Stimulated activated CD8-positive, alpha-beta memory T cell treated with anti-CD3 and anti-CD28 coated beads, Interleukin-2, amount 100 ng/mL, for 1 hour (primary cell): ENCODE measurements around the gene ANKMY1.

Source experiments
- DNase-seq, 2 donors: peaks; one replicate each; pipeline ENCODE4 v3.0.0-alpha.2; 2020; ENCODE audit warnings: low read depth in 2 of 2

Gene ANKMY1

GRCh38 chr2:240595381-240596079 lies 37.7 kb upstream of the ANKMY1 start:
- no peak for DNase-seq

- no peak for DNase-seq
These were observed 37.0 kb upstream of the ANKMY1 start for GRCh38 chr2:240594511-240595380.

- no peak for DNase-seq
These were observed 36.1 kb upstream of the ANKMY1 start for GRCh38 chr2:240593703-240594451.

- no peak for DNase-seq
These were observed 35.4 kb upstream of the ANKMY1 start for GRCh38 chr2:240593026-240593702.

- DNase-seq: no peak
These were observed 34.0 kb upstream of the ANKMY1 start for GRCh38 chr2:240591784-240592183.

GRCh38 chr2:240591226-240591625 lies 33.4 kb upstream of the ANKMY1 start:
- DNase-seq: no peak

GRCh38 chr2:240590681-240591111 lies 32.9 kb upstream of the ANKMY1 start:
- DNase-seq: no peak

- DNase-seq: no peak
These were observed 32.2 kb upstream of the ANKMY1 start for GRCh38 chr2:240589850-240590525.

- no peak for DNase-seq
These were observed 31.6 kb upstream of the ANKMY1 start for GRCh38 chr2:240589375-240589774.

GRCh38 chr2:240588669-240589068 lies 30.9 kb upstream of the ANKMY1 start:
- no peak for DNase-seq

GRCh38 chr2:240588006-240588655 lies 30.3 kb upstream of the ANKMY1 start:
- no peak for DNase-seq

- peak in 1 of 2 donors; percentile 27 for DNase-seq
These were observed 29.4 kb upstream of the ANKMY1 start for GRCh38 chr2:240586919-240587800.

- peak; percentile 95 for DNase-seq
These were observed 28.6 kb upstream of the ANKMY1 start, which contains the start of gene CAPN10 for GRCh38 chr2:240586198-240586918. Gene CAPN10, plus strand, starts transcription at chr2:240586734. Its CDS starts 178 bp downstream, at chr2:240586912.

GRCh38 chr2:240585681-240586197 lies 28.0 kb upstream of the ANKMY1 start:
- no peak for DNase-seq

GRCh38 chr2:240585101-240585500 lies 27.3 kb upstream of the ANKMY1 start:
- DNase-seq: no peak

- no peak for DNase-seq
These were observed 26.8 kb upstream of the ANKMY1 start for GRCh38 chr2:240584486-240585031.

- no peak for DNase-seq
These were observed 26.0 kb upstream of the ANKMY1 start for GRCh38 chr2:240583774-240584173.

- DNase-seq: no peak
These were observed 25.0 kb upstream of the ANKMY1 start for GRCh38 chr2:240582781-240583180.
